HepG2 (cell line): Measurements from ENCODE around the gene P4HA1. TPM values are rescaled to one million over a fixed set of nuclear protein-coding genes. Genes with fewer than 3 reads are reported as not detected.
A peak's percentile ranks its signal among the peaks of the same experiment; 100 is the strongest.

ENCODE experiments used
- AGO2 ChIP-seq: fragments of 200-400 bp; formaldehyde crosslinking; optimal IDR thresholded peaks from 2 replicates; pipeline ENCODE3; 2017; ENCODE audit warnings: mild to moderate bottlenecking, low read depth, low read length, moderate library complexity
- CBFB ChIP-seq: sonication (generic); formaldehyde crosslinking; IDR thresholded peaks from 2 replicates; pipeline ENCODE4 v1.4.0; 2020; ENCODE audit warnings: missing genetic modification reagents
- EP300 ChIP-seq, 3 experiments: sonication (generic) in 1 of 3; formaldehyde crosslinking in 1 of 3; IDR thresholded peaks; 2 replicates each; pipeline versions ENCODE4 v1.5.1 to v1.6.1; 2011 to 2020; ENCODE audit warnings: low read depth in 2 of 3, low read length in 2 of 3, borderline replicate concordance in 1 of 3, improper control_type of control experiment in 1 of 3, mild to moderate bottlenecking in 1 of 3, missing genetic modification reagents in 1 of 3, moderate library complexity in 1 of 3
- KAT8 ChIP-seq: IDR thresholded peaks from 2 replicates; pipeline ENCODE4 v1.6.1; 2016; ENCODE audit warnings: missing genetic modification reagents, missing compliant biosample characterization
- KDM3A ChIP-seq: IDR thresholded peaks from 2 replicates; pipeline ENCODE4 v1.6.1; 2018; ENCODE audit warnings: low read depth, missing compliant biosample characterization
- KDM4B ChIP-seq: sonication (generic); formaldehyde crosslinking; IDR thresholded peaks from 2 replicates; pipeline ENCODE4 v1.4.0; 2020; ENCODE audit warnings: missing genetic modification reagents
- PCBP2 ChIP-seq: fragments of 200-400 bp; formaldehyde crosslinking; optimal IDR thresholded peaks from 2 replicates; pipeline ENCODE3; 2018; ENCODE audit warnings: low read length, low read depth; ENCODE audit not compliant: poor library complexity, severe bottlenecking
- SSRP1 ChIP-seq: IDR thresholded peaks from 2 replicates; pipeline ENCODE4 v1.6.1; 2016; ENCODE audit warnings: control low read depth
- ZNF430 ChIP-seq: sonication (generic); formaldehyde crosslinking; IDR thresholded peaks from 2 replicates; pipeline ENCODE4 v1.9.0; 2021; ENCODE audit warnings: mild to moderate bottlenecking, missing genetic modification reagents
- ZNF781 ChIP-seq: sonication (generic); formaldehyde crosslinking; IDR thresholded peaks from 2 replicates; pipeline ENCODE4 v1.5.1; 2020; ENCODE audit warnings: borderline replicate concordance, mild to moderate bottlenecking, missing genetic modification reagents; ENCODE audit errors: not compliant biosample characterization
- ZSCAN25 ChIP-seq: sonication (generic); formaldehyde crosslinking; IDR thresholded peaks from 2 replicates; pipeline ENCODE4 v1.8.0; 2022; ENCODE audit warnings: mild to moderate bottlenecking, missing genetic modification reagents
- polyA plus RNA-seq, 8 experiments: library from polyadenylated mRNA; depleted of rRNA in 3 of 8; stranded (reverse) in 7 of 8; unstranded in 1 of 8; fragments of >200 nt; fragmentation: Illumina TruSeq in 4 of 8; extraction: Trizol in 4 of 8; gene quantifications; 2 replicates each; pipeline versions ENCODE4 v1.2.1 to v1.2.3, GENCODE V29; 2011 to 2016; ENCODE audit warnings: low read depth in 4 of 8, missing spikeins in 1 of 8, mixed read lengths in 1 of 8; ENCODE audit not compliant: insufficient read depth in 1 of 8
- total RNA-seq, 5 experiments: library from RNA; depleted of rRNA; stranded (reverse); fragments of >200 nt; fragmentation: Illumina TruSeq; extraction: Trizol; gene quantifications; 2 replicates each; pipeline ENCODE4 v1.2.3, GENCODE V29; 2016; ENCODE audit warnings: low read depth in 1 of 5
- TF ChIP-seq, protein P1 (sequence below): sonication (generic); formaldehyde crosslinking; IDR thresholded peaks from 2 replicates; pipeline ENCODE4 v1.4.0; 2020; ENCODE audit warnings: mild to moderate bottlenecking, missing genetic modification reagents
- TF ChIP-seq, protein P2 (sequence below): sonication (generic); formaldehyde crosslinking; IDR thresholded peaks from 2 replicates; pipeline ENCODE4 v1.8.1; 2023; ENCODE audit warnings: mild to moderate bottlenecking, inconsistent platforms, moderate library complexity, missing genetic modification reagents, borderline replicate concordance
- TF ChIP-seq, protein P3 (sequence below): sonication (generic); formaldehyde crosslinking; IDR thresholded peaks from 2 replicates; pipeline ENCODE4 v1.4.0; 2020; ENCODE audit warnings: missing genetic modification reagents, borderline replicate concordance
- TF ChIP-seq, protein P4 (sequence below): sonication (generic); formaldehyde crosslinking; conservative IDR thresholded peaks from 2 replicates; pipeline ENCODE4 v1.4.0; 2020; ENCODE audit warnings: missing genetic modification reagents
- TF ChIP-seq, protein P5 (sequence below): sonication (generic); formaldehyde crosslinking; IDR thresholded peaks from 2 replicates; pipeline ENCODE4 v1.5.1; 2020; ENCODE audit warnings: missing genetic modification reagents, mild to moderate bottlenecking, borderline replicate concordance

P4HA1 gene
- total and polyA plus RNA-seq, 2 of the 13 experiments (the other 11 are each of a cell fraction or from before 2014, with no cell fraction given), result 63.1 to 196 TPM

DNA sequence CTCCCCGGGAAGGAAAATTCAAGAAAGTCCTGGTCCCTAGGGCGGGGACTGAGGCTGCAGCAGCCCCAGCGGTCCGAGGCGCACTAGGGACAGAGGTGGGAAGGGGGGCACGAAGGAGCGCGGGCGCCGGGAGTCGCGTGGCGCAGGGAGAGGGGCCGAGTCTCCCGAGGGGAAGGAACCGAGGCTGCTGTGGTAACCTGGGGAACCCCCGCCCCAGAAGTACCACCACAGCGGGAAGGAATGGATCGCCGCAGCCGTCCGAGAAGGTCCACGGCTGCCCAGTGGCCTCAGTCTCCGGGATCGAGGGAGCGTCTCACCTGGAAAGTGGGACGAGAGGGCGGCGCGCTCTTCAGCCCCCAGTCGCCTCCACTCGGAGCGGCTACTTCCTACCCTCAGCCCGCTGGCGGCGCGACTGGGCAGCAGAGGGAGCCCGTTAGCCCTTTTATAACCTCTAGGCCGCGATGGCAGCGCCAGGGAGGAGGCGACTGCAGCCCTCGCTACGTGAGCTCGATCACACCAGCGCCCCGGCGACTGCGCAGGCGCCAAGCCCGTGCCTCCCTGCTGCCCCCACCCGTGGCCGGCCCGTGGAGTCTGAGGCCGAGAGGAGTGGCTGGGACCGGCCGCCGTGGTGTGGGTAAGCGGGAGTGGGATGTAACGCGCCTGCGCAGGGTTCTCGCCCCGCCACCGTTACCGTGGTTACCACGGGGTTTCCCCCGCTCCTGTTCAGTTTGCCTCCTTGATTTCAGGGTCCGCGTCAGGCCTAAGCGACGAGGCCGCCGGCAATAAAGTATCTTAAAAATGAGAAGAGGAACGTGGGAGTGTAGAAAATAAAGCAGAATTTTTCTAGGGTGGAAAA, at the start of gene P4HA1 (continued):
- TF ChIP-seq, protein P1, sequence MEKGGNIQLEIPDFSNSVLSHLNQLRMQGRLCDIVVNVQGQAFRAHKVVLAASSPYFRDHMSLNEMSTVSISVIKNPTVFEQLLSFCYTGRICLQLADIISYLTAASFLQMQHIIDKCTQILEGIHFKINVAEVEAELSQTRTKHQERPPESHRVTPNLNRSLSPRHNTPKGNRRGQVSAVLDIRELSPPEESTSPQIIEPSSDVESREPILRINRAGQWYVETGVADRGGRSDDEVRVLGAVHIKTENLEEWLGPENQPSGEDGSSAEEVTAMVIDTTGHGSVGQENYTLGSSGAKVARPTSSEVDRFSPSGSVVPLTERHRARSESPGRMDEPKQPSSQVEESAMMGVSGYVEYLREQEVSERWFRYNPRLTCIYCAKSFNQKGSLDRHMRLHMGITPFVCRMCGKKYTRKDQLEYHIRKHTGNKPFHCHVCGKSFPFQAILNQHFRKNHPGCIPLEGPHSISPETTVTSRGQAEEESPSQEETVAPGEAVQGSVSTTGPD (CRISPR knock-in tag), result peak; percentile 41; the same call in 1 of the 2 replicates
- TF ChIP-seq KDM4B (CRISPR knock-in tag) (no peak), KDM3A (CRISPR knock-in tag) (no peak; the same call in 1 of the 2 replicates), KAT8 (CRISPR knock-in tag) (peak; percentile 83), EP300 (IDR thresholded peaks at IDR 0.05; ENCODE audit: low read depth in 2 of 2, low read length in 2 of 2) (peak in 1 of 2 experiments; percentile 17; a peak in 1 of 4 replicates), EP300 (CRISPR knock-in tag; IDR thresholded peaks at IDR 0.05; ENCODE audit: borderline replicate concordance) (no peak; the same call in 1 of the 2 replicates), ZSCAN25 (CRISPR knock-in tag) (no peak; the same call in 1 of the 2 replicates), AGO2 (peak; percentile 91), SSRP1 (no peak), PCBP2 (no peak), ZNF781 (CRISPR knock-in tag) (peak; percentile 74), ZNF430 (peak; percentile 86), CBFB (CRISPR knock-in tag) (peak; percentile 83)
- TF ChIP-seq, protein P2, sequence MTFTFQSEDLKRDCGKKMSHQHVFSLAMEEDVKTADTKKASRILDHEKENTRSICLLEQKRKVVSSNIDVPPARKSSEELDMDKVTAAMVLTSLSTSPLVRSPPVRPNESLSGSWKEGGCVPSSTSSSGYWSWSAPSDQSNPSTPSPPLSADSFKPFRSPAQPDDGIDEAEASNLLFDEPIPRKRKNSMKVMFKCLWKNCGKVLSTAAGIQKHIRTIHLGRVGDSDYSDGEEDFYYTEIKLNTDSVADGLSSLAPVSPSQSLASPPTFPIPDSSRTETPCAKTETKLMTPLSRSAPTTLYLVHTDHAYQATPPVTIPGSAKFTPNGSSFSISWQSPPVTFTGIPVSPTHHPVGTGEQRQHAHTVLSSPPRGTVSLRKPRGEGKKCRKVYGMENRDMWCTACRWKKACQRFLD (CRISPR knock-in tag), result peak; percentile 66; the same call in 1 of the 2 replicates
- TF ChIP-seq, protein P3, sequence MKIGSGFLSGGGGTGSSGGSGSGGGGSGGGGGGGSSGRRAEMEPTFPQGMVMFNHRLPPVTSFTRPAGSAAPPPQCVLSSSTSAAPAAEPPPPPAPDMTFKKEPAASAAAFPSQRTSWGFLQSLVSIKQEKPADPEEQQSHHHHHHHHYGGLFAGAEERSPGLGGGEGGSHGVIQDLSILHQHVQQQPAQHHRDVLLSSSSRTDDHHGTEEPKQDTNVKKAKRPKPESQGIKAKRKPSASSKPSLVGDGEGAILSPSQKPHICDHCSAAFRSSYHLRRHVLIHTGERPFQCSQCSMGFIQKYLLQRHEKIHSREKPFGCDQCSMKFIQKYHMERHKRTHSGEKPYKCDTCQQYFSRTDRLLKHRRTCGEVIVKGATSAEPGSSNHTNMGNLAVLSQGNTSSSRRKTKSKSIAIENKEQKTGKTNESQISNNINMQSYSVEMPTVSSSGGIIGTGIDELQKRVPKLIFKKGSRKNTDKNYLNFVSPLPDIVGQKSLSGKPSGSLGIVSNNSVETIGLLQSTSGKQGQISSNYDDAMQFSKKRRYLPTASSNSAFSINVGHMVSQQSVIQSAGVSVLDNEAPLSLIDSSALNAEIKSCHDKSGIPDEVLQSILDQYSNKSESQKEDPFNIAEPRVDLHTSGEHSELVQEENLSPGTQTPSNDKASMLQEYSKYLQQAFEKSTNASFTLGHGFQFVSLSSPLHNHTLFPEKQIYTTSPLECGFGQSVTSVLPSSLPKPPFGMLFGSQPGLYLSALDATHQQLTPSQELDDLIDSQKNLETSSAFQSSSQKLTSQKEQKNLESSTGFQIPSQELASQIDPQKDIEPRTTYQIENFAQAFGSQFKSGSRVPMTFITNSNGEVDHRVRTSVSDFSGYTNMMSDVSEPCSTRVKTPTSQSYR, result no peak; the same call in 1 of the 2 replicates
- TF ChIP-seq, protein P4, sequence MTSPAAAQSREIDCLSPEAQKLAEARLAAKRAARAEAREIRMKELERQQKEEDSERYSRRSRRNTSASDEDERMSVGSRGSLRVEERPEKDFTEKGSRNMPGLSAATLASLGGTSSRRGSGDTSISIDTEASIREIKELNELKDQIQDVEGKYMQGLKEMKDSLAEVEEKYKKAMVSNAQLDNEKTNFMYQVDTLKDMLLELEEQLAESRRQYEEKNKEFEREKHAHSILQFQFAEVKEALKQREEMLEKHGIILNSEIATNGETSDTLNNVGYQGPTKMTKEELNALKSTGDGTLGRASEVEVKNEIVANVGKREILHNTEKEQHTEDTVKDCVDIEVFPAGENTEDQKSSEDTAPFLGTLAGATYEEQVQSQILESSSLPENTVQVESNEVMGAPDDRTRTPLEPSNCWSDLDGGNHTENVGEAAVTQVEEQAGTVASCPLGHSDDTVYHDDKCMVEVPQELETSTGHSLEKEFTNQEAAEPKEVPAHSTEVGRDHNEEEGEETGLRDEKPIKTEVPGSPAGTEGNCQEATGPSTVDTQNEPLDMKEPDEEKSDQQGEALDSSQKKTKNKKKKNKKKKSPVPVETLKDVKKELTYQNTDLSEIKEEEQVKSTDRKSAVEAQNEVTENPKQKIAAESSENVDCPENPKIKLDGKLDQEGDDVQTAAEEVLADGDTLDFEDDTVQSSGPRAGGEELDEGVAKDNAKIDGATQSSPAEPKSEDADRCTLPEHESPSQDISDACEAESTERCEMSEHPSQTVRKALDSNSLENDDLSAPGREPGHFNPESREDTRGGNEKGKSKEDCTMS (CRISPR knock-in tag), result no peak
- TF ChIP-seq, protein P5, sequence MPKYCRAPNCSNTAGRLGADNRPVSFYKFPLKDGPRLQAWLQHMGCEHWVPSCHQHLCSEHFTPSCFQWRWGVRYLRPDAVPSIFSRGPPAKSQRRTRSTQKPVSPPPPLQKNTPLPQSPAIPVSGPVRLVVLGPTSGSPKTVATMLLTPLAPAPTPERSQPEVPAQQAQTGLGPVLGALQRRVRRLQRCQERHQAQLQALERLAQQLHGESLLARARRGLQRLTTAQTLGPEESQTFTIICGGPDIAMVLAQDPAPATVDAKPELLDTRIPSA (CRISPR knock-in tag), result no peak
